Measurements from ENCODE around the gene C1QBP.
"Not testable (repeated sequence)": the region's sequence is repeated elsewhere in the genome, so short reads cannot be mapped to it uniquely, and the experiment has no call there.

The C1QBP gene

GRCh38 chr17:5464717-5465507, 26.0 kb upstream of the C1QBP start:
- FAIRE-seq (no peak), DNase-seq (ENCODE audit: insufficient read length, low spot score) (no peak)
- no peak for TF ChIP-seq POLR2A (IDR thresholded peaks at IDR 0.05; ENCODE audit: low read depth, low read length)

- no peak for TF ChIP-seq POLR2A (IDR thresholded peaks at IDR 0.05; ENCODE audit: low read depth, low read length)
- no peak for FAIRE-seq
Measured at GRCh38 chr17:5446786-5447185, 7.8 kb upstream of the C1QBP start.

GRCh38 chr17:5444209-5444608, 5.3 kb upstream of the C1QBP start:
- FAIRE-seq: no peak
- DNase-seq (ENCODE audit: insufficient read length, low spot score): no peak
- no peak for TF ChIP-seq POLR2A (IDR thresholded peaks at IDR 0.05; ENCODE audit: low read depth, low read length)

More at GRCh38 chr17:5446786-5447185, 7.8 kb upstream of the C1QBP start:
- no peak for DNase-seq (ENCODE audit: insufficient read length, low spot score)

- no peak for FAIRE-seq
- no peak for TF ChIP-seq POLR2A (IDR thresholded peaks at IDR 0.05; ENCODE audit: low read depth, low read length)
- DNase-seq (ENCODE audit: insufficient read length, low spot score): no peak
Measured at GRCh38 chr17:5443728-5444127, 4.8 kb upstream of the C1QBP start.

- FAIRE-seq (no peak), DNase-seq (ENCODE audit: insufficient read length, low spot score) (no peak)
- no peak for TF ChIP-seq POLR2A (IDR thresholded peaks at IDR 0.05; ENCODE audit: low read depth, low read length)
Measured at GRCh38 chr17:5439446-5439764, 450 bp upstream of the C1QBP start.

- DNase-seq (ENCODE audit: insufficient read length, low spot score) (no peak), FAIRE-seq (no peak)
- no peak for TF ChIP-seq POLR2A (IDR thresholded peaks at IDR 0.05; ENCODE audit: low read depth, low read length)
Measured at GRCh38 chr17:5437721-5438317, 1.1 kb downstream of the C1QBP start.

- DNase-seq (ENCODE audit: insufficient read length, low spot score); FAIRE-seq: not testable (repeated sequence)
Measured at GRCh38 chr17:5435781-5436315, 3.1 kb downstream of the C1QBP start.

GRCh38 chr17:5434984-5435383, 4.0 kb downstream of the C1QBP start:
- TF ChIP-seq POLR2A (IDR thresholded peaks at IDR 0.05; ENCODE audit: low read depth, low read length): no peak
- FAIRE-seq (no peak), DNase-seq (ENCODE audit: insufficient read length, low spot score) (no peak)

- DNase-seq (ENCODE audit: insufficient read length, low spot score) (no peak), FAIRE-seq (no peak)
- TF ChIP-seq POLR2A (IDR thresholded peaks at IDR 0.05; ENCODE audit: low read depth, low read length): no peak
Measured at GRCh38 chr17:5431949-5432556, 6.9 kb downstream of the C1QBP start.

- FAIRE-seq; DNase-seq (ENCODE audit: insufficient read length, low spot score): not testable (repeated sequence)
Measured at GRCh38 chr17:5431234-5431633, 7.7 kb downstream of the C1QBP start.

GRCh38 chr17:5430413-5430999, 8.4 kb downstream of the C1QBP start:
- no peak for TF ChIP-seq POLR2A (IDR thresholded peaks at IDR 0.05; ENCODE audit: low read depth, low read length)
- DNase-seq (ENCODE audit: insufficient read length, low spot score) (no peak), FAIRE-seq (no peak)

GRCh38 chr17:5429191-5429887, 9.6 kb downstream of the C1QBP start:
- DNase-seq (ENCODE audit: insufficient read length, low spot score) (no peak), FAIRE-seq (no peak)
- TF ChIP-seq POLR2A (IDR thresholded peaks at IDR 0.05; ENCODE audit: low read depth, low read length): no peak

GRCh38 chr17:5425826-5426225, 13.1 kb downstream of the C1QBP start:
- DNase-seq (ENCODE audit: insufficient read length, low spot score) (no peak), FAIRE-seq (no peak)
- no peak for TF ChIP-seq POLR2A (IDR thresholded peaks at IDR 0.05; ENCODE audit: low read depth, low read length)

GRCh38 chr17:5424909-5425308, 14.0 kb downstream of the C1QBP start:
- TF ChIP-seq POLR2A (IDR thresholded peaks at IDR 0.05; ENCODE audit: low read depth, low read length): no peak
- DNase-seq (ENCODE audit: insufficient read length, low spot score): no peak
- no peak for FAIRE-seq
